DMS153 (cell line): Measurements from ENCODE around the gene TMEM168.
"Not testable (repeated sequence)": the region's sequence is repeated elsewhere in the genome, so short reads cannot be mapped to it uniquely, and the experiment has no call there.

Source experiments
- DNase-seq: peaks from one replicate; lab custom pipeline; 2025; lab: John Stamatoyannopoulos, UW

The TMEM168 gene

DNA sequence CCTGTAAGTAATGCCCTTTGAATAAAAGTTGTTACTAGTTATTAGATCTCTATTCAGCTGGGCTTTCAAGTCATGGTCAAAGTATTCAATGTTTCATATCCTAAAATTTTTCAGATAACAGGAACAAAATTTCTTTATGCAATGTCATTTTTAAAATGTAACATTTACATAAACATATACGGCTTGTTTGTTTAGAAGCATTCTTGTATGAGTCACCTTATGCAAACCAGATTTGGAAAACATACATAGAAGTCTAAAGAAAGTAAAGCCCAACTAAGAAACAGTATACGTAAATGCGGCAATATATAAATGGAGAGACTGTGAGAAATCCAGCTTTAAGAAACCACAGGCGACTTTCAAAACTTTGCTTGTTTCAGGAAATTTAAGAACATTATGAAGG, 10.5 kb downstream of the TMEM168 start:
- no peak for DNase-seq

DNA sequence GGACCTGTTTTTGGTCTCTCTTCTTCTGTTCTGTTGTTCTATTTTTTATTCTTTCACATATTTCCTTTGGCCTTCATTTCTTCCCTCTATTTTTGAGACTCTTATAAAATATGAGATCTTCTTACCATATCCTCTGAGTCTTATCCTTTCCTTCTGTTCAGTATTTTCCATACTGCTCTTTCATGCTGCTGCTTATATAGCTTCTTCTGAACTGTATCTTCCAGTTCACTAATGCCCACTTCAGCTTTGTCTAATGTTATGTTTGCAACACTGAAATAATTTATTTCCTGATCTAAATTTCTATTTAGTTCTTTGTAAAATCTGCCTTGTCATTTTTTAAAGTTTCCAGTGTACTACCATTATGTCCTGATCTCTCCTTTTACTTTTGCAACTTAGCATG, 12.8 kb downstream of the TMEM168 start:
- DNase-seq = no peak

DNA sequence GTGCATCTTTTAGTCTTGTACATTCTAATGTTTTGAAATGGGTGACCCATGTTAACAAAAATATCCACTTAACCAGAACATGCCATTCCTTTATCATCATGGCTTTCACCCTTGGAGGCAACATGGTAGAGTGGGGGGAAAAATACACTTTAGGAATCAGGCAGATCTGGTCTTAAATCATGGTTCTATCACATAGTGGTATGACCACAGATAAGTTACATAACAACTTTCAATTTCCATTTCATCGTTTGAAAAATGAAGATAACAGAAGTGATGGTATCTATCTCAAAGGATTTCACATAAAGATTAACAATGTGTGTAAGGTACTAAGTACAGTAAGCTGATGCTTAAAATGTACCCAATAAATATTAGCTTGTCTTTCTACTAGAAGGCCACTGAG, 19.0 kb downstream of the TMEM168 start:
- no peak for DNase-seq

DNA sequence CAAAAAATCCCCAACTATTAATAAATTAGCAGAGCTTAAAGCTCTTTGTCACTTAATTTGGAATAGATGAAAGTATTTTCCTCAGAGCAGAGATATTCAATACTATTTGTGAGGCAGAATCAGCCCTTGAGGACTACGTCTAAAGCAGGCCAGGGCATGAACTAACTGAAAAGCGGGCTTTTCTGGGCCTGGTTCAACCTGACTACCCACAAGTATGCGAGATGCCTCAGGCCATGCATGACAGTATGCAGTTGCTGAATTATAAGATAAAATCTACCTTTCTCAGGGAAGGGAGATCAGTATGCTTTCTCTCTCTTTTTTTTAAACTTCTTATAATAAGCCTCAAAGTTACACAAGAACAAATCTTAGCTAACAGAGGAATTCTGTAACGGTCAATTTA, 20.1 kb downstream of the TMEM168 start:
- no peak for DNase-seq

DNA sequence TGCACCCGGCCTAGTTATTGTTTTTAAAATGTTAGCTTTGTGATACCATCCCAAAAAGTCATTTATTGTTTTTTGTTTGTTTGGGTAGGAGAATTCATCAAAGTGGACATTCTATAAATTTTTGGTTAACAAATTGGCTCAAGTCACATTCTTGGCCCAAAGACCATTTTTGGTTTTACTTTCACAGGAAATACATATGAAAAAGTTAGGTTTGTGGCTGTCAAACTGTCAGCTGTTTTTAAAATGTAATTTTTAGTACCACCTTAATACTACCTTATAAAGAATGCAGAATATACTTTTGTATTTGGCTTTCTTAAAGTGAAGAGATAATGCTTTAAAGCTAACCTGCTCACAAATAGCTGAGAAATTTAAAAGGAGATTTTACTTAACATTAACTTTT, 25.1 kb downstream of the TMEM168 start:
- no peak for DNase-seq

DNA sequence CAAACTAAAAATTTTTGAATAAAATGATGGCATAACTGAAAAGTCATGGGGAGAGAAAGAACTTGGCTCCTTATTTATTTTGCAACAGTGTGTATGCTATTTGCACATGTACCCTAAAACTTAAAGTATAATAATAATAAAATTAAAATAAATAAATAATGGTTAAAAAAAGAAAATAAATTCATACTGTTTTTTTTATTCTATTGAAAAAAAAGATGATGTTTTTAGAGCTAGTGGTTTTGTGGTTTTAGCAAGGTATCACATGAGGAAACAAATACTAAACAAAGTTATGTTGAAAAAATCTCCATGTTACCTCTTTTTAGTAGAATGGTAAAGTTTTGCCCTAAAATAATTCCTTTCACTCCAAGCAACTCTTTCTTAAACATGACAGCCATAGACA, 26.2 kb downstream of the TMEM168 start:
- DNase-seq = no peak

DNA sequence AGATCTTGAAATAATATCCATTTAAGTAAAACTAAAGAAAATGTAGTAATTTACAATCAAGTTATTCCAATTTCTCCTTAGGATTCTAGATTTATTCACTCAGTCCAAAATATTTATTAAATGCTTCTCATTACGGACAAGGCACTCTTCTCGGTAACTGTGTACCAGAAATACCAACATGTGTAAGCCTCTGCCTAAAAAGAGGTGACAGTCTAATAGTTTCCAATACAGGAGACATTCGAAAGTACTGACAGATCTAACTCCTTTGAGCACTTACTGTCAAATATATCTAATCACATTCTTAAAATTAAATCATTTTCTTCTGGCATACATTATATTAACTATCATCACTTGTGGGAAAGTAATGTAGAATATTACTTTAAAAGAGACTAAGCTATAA, 26.9 kb downstream of the TMEM168 start:
- no peak for DNase-seq

DNA sequence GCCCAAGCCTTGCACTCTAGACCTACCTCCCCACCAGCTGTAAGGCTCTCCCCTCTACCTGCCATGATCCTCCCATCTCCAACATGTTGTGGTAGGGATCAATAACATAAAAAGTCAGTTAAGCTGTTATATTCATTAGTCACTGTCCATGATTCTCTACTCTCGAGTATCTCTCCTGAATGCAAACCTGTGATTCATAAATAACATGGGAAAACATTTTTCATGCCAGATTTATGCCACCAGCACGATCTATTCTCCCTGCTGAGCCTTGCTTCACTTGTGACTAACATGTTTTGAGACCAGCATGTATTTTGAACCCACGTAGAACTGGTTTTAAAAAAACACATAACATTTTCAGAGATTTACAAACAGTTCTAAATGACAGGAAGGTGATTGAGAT, 30.3 kb downstream of the TMEM168 start:
- no peak for DNase-seq

DNA sequence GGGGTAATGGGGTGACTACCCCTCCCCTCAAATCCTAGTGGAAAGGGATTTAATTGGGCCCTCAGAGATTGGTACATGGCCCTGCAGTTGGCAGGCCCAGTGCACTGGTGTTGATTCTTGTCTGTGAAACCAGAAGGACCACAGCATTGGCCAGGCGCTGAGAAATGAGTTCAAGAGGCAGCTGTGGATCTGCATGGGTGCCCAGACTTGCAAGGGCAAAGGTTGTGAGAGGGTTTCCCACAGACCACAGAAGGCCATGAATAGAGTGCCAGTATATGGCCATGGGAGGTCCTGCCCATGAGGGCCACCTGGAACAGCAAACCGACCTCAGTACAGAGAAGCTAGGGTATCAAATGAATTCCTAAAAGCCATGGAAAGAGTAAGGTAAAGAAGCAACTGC, 32.9 kb downstream of the TMEM168 start:
- DNase-seq = no peak

DNA sequence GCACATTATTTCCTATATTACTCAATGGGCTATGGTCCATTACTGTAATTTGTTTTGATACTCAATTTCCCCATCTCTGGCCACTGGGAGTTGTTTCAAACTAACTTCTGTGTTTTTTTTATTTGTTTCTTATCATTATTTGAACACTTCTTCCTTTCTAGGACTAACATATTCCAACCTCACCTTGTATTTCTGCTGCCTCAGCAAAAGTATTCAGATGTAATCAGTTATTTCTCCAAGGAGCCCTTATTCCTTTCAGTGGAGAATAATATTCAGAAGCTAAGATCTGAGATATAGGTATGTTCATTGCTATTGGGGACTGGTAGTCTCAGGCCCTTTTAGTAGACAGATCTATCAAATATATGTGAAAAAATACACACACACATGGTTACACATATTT, 36.9 kb downstream of the TMEM168 start:
- no peak for DNase-seq

DNA sequence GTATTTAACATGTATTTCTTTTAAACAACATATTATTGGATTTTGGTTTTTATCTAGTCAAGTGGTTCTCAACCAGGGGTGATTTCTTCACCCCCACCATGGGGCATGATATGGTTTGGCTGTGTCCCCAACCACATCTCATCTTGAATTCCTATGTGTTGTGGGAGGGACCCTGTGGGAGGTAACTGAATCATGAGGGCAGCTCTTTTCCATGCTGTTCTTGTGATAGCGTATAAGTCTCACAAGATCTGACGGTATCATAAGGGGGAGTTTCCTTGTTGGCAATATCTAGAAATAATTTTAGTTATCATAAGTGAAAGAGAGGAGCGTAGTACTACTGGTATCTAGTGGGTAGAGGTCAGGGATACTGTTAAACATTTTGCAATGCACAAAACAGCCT, 37.6 kb downstream of the TMEM168 start:
- no peak for DNase-seq

DNA sequence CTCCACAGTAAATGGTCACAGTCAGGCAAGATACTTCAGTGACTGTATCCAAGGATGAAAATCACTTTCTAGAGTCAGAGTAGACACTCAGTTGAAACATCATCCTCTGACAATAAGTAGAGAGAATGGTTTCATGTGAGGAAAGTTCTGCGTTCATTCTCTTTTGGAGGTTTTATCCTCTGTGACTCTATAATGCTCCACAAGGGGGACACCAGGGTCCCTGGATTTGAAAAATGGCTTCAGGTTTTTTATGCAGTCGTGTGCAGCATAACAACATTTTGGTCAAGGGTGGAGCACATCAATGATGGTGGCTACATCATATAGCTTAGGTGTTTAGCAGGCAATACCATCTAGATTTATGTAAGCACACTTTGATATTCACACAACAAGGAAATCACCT, 40.4 kb downstream of the TMEM168 start:
- DNase-seq = no peak

DNA sequence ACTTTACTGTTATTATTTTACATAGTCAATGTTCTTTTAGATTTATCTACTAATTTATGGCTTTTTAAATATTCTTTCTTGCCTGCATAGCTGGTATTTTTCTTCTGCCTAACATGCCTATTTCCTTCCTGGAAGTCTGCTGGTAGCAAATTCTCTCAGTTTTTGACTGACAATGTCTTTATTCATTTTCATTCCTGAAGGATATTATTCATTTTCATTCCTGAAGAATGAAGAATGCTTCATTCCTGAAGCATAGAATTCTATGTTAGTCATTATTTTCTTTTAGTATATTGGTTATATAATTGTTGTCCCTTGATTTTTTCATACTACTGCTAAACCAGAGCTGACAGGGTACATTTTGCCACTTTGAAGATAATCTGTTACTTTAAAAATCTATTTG, 41.8 kb downstream of the TMEM168 start:
- no peak for DNase-seq

DNA sequence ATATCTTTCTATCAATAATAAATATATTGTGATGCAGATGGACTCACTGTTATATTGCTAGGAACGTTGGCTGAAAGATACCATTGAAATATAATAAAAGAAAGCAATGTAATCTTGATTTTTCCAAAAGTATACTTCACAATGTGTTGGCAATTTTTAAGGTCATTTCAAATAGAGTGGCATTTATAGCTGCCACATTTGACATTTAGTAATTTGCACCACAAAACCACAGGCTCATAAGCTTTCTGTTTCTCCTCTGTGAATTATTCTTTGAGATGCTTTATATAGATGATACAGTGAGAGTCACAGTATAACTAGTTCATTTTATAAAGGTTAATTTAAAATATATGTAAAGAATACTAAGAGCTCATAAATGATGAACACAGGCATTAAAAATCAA, 44.6 kb downstream of the TMEM168 start:
- DNase-seq = no peak

DNA sequence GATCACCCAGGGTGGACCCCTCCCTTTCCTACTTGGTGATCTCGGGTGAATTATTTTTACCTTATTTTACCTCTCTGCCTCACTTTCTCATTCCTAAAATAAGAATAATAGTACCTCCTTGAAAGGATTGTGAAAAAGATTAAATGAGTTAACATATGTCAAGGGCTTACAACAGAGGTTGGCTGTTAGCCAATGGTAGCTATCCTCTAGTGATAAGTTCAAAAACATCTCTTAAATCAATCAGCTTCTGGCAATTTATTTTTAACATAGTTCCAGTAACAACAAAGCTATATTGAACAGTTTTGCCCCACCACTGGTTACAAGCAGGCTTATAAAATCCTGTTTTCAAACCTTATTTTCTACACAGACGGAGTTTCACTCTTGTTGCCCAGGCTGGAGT, 45.4 kb downstream of the TMEM168 start:
- no peak for DNase-seq

DNA sequence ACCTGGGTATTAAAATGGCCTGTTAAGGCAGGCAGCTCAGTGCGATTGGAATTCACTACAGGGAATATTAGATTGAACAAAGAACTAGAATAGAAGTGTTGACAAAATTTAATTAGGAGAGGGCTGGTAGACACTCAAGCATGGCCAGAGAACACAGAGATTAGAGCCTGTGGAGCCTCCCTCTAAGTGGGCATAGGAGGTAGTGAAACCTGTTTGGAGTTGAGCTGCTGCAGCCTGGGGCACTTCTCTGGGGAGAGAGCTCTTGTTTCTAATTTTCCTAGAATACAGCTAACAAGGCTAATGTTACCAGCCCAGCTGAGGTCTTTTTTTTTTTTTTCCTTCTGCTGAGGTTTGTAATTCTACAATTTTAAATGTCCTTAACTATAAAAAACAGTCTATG, 46.4 kb downstream of the TMEM168 start:
- DNase-seq = no peak

DNA sequence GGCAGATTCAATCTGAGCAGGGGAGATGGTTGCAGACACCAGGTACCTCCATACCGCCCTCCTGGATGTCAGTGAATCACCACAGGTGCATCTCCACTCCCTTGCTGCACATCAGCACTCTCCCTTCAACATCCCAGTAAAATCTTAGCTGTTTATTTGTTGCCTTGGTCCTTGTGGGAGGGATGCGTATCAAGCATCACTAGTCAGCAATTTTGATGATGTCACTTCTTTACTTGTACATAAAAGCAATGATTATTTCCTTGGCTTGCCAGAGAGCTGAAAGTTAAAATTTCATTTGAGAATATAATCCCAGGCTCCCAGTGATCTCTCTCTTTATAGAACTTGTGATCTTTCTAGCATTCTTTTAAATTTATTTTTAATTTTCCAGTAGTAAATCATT, 49.5 kb downstream of the TMEM168 start:
- DNase-seq = no peak

DNA sequence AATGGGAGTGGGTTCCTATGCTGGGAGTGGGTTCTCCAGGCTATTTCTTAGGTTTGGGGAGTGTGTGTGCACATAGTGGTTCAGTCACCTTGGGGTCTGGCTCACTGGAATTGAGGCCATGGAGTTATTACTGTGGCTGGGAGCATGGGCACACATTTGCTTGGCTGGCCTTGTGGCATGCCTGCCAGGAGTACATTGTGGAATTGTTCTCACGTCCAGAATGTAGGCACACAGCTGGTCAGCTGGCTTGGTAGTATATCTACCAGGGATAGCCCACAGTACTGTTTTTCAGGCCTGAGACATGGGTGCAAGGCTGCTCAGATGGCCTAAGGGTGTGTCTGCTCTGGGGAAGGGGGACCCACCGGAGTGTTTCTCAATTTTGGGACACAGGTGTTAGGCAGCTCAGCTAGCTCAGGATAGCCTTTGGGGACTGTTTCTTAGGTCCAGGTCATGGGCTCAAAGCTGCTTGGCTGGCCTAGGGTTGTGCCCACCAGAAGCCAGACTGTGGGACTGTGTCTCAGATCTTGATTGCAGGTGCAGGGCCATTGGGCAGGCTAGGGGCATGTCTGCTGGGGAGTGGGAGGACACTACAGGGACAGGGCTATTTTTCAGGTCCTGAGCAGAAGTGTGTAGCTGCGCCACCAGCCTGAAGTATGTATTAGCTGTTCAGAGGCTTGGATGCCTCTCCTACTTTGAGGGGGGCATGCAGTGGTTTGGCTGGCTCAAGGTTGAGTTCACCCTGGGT, 50.6 kb downstream of the TMEM168 start:
- no peak for DNase-seq

DNA sequence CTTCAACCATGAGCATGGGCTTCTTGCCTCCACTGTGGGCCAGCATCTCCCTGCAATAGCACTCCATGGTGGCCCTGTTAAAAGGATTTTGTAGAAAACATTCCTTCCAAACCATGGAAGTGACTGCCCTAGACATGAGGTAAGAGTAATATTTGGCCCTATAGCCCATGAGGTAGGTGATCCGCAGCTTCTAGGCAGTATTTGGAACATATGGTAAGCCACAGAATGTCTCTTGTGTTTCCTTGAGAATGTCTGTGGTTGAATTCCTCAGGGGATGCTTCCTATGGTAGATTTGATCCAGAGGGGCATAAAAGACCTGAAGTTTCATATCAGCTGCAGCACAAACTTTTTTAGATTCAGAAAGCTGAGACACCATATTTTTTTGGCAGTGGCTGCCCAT, 54.9 kb downstream of the TMEM168 start:
- DNase-seq = no peak

DNA sequence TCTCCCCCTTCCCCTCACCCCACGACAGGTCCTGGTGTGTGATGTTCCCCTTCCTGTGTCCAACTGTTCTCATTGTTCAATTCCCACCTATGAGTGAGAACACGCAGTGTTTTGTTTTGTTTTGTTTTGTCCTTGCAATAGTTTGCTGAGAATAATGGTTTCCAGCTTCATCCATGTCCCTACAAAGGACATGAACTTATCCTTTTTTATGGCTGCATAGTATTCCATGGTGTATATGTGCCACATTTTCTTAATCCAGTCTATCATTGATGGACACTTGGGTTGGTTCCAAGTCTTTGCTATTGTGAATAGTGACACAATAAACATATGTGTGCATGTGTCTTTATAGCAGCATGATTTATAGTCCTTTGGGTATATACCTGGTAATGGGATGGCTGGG, 58.9 kb downstream of the TMEM168 start:
- DNase-seq = not testable (repeated sequence)

DNA sequence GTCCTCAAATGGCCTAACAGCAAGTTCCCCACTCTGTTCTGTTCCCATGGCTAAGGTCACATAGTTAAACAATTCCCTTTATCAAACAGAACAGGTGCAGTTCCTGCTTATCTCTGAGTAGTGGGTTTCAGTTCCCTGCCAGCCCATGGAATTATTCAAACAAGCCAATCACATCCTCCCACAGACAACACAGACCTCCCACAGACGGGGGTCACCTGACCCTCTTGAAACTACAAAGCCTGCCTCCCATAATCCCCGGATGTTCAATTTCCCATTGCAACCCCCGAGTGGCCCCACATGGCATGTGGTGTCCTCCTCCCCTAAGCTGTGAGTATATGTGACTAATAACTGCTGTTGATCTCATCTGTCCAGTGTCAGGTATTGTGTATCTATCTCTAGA, 64.1 kb downstream of the TMEM168 start:
- DNase-seq = no peak

DNA sequence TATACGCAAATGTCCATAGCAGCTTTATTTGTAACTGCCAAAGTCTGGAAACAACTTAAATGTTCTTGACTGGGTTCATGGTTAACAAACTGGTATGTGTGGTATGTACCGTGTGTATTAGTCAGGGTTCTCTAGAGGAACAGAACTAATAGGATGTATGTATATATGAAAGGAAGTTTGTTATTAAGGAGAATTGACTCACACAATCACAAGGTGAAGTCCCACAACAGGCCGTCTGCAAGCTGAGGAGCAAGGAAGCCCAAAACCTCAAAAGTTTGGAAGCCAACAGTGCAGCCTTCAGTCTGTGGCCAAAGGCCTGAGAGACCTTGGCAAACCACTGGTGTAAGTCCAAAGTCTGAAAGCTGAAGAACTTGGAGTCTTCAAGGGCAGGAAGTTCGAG, 66.8 kb downstream of the TMEM168 start:
- DNase-seq = no peak

DNA sequence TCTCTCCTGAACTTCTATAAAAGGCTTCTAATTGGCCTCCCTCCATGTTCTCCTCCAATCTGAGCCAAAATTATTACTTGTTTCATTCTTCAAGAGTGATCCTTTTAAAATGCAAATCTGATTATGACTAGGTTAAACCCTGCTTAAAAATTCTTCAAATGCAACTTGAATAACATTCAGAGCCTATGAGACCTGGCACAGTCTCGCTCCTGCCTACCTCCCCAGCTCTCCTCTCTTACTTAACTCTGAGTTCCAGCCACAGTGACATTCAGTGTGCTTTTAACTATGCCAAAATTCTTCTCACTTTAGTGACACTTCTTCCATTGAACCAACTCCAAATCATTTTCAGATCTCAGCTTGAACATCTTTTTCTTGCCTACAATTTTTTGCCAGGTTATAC, 68.8 kb downstream of the TMEM168 start:
- no peak for DNase-seq

DNA sequence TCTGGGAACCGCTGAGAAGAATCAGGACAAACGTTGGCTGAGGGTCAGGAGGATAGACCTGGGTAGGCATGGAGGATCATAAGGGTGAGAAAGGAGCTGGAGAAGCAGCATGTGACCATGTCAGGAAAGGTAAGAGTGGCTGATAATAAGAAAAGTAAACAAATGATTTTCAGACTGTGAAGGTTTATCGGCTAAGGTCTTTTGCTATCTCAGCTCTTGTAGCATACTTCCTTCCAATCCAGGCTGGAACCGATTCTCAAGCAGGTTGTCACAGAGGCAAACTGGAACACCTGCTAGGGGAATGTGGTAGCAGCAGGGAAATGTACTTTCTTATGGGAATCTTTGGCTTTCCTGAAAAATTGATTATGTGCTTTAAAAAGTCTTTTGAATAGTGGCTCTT, 74.7 kb downstream of the TMEM168 start:
- DNase-seq = no peak

DNA sequence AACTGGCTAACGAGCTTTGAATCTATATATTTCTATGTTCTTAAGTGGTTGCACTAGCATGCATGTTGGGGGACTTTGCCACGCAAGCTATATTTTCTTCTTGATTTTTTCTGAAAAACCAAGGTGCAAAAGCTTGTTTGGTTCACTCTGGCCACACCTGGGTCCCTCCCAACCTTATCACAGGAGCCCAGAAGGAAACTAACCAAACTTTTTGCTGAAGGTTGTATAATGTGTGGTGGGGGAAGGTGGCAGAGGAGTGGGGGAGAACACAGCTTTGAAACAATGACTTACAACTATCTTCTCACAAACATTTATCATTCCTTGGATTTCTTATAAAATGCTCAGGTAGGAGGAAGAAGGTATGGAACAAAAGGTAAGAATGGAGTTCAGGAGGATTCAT, 75.3 kb downstream of the TMEM168 start:
- DNase-seq = no peak
